ENCODE data around the gene ZNF98.

Gene ZNF98

DNA sequence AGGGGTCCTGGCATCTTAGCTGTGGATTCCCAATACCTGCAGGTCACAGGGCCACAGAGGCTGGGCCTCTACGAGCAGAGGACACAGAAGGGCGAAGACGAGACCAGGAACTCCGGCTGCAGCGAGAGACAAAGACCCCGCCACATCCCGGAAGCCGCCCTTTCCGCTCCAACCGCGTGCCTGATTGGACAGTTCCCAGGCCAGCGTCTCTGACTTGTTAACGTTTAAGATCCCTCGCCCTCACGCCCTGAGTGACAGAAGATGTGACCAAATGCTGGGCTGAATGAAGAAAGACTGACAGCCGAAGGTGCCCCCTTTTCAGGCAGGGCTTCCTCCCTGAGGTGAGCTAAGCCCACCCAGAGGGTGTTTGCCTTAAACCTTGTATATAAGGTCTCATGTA, at the start of gene ZNF98:
Gene ZNF98 (minus strand): TSS at position 136 of the 400 bp plus-strand sequence. CDS start 122 bp downstream, at position 14.
- no peak for DNase-seq

- no peak for DNase-seq
Measured at GRCh38 chr19:22446605-22447004, 24.5 kb upstream of the ZNF98 start.

GRCh38 chr19:22438011-22438410, 15.9 kb upstream of the ZNF98 start:
- no peak for DNase-seq

GRCh38 chr19:22427960-22428913, 6.1 kb upstream of the ZNF98 start:
- no peak for DNase-seq

- no peak for DNase-seq
Measured at GRCh38 chr19:22427547-22427946, 5.4 kb upstream of the ZNF98 start.

DNA sequence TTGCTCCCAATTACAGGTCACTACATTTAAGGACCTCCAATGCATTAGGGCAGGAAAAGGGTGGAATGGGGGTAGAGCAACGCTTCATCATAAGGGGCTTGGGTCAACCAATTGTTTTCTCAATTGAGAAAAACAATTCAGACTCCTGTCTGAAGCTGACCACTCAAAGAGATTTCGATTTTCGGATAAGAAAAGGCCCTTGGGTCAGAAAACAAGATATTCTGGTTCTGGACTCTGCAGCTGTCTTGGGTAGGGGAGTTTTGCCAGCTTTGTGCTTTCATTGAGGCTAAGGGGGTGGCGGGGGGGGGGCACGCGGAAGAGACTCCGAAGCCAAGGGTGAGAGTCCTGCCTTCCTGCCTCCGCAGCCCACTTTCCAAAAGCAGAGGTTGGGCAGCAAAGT, 4.8 kb upstream of the ZNF98 start:
- no peak for DNase-seq

DNA sequence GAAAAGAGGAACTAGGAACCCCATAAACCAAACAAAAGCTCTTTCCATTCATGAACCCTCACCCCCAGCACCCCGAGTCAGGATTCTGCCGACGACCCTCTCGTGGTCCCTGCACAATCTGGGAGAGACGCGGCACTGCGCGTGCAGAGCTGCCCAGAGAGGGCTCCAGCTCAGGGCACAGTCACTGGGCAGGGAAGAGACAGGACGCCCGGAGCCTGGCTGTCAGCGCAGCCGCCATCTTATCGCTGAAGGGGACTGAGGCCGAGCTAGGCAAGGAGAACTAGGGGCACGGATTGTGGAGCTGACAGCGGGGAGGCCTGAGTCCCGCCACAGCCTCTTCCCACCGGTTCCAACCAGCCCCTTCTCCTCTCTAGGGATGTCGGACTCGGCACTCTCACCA, 349 bp downstream of the ZNF98 start:
- DNase-seq: no peak

- DNase-seq: no peak
Measured at GRCh38 chr19:22354665-22355064, 67.5 kb downstream of the ZNF98 start.
